HG02840 (cell line): ENCODE data around the gene DBF4.
"Not testable (repeated sequence)": the region's sequence is repeated elsewhere in the genome, so short reads cannot be mapped to it uniquely, and the experiment has no call there.

Source experiments
- ATAC-seq: cut with Tn5 transposase; IDR thresholded peaks from one replicate; pipeline ENCODE4 v1.9.1; 2021; ENCODE audit warnings: mild to moderate bottlenecking, moderate library complexity, moderate number of reproducible peaks; ENCODE audit not compliant: unreplicated experiment, low FRiP score

DBF4 gene

DNA sequence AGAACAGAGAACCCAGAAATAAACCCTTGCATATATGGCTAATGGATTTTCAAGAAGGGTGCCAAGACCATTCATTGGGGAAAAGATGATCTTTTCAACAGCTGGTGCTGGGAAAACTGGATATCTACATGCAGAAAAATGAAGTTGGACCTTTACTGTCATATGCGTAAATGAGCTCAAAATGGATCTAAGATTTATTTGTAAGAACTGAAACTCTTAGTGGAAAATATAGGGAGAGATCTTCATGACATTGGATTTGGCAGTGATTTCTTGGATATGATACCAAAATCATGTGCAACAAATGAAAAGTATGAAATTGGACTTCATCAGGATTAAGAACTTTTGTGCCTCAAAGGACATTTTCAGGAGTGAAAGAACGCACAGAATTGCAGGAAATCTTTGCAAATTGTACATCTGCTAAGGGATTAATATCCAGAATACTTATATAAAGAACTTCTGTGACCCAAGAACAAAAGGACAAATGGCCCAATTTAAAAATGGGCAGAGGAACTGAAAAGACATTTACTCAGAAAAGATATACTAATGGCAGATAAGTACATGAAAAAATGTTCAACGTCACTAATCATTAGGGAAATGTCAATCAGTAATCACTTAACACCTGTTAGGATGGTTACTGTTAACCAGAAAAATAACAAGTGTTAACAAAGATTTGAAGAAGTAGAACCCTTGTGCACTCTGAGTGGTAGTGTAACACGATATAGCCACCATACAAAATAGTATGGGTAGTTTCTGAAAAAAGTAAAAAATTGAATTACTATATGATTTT, 6.1 kb downstream of the DBF4 start:
- ATAC-seq, result no peak

DNA sequence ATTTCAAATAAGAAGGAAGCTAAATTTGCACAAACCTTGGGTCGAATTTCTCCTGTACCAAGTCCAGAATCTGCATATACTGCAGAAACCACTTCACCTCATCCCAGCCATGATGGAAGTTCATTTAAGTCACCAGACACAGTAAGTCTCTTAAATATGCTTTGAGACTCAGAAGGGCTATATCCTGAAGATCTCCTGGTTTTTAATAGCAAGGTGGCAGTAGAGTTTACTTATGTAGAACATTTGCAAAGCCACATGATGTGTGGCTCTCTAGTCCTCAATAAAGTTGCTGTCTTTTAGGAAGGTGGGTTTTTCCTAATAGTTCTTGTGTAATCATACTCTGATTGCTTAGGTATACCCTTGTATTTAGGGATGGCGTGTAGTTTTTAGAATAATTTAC, 8.7 kb downstream of the DBF4 start:
- ATAC-seq, result no peak

DNA sequence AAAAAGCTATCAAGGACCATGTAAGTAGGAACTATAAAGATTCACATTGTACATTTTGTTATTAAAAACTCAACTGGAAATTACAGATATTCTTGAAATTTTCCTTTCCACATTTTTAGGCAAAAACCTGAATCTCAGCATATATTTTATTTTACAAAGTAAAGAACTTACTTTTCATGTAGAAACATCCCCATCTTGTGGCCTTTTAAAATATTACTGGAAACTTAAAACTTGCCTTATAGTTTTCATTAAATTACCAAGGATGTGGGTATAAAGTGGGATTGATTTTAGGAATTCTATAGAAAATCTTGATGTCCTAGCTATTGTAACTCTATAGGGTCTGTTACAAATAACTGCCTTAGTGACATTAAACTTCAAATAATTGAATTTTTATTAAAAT, 10.6 kb downstream of the DBF4 start:
- no peak for ATAC-seq

DNA sequence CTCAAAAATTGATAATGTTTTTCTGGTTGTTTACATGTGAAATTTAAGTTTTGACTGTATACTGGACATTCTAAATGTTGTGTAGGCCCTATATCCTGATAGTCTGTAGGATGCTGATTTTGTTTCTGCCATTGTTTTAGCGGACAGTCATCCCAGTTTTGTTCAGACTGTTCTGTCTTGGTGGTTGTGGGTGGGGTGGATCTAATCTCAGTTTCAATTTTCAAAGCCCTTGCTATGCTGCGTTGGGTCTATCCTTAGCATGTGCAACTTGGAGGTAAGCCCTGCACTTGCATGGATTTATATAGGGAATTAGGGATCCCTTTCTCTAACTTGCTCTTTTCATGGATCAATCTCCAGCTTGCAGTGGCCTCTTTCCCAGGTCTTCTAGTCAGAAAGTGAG, 19.1 kb downstream of the DBF4 start:
- ATAC-seq, result no peak

DNA sequence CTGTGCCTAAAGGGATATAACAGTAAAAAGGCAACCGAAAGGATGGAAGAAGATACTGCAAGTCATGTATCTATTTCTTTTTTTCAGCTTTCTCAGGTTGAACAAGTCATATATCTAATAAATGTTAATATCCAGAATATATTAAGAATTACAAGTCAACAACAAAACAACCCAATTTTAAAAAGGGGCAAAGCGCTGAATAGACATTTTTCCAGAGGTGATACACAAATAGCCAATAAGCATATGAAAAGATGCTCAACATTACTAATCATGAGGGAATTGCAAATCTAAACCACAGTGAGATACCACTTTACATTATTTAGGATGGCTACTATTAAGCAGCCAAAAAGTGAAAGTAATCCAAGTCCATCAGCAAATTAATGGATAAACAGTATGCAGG, 23.0 kb downstream of the DBF4 start:
- no peak for ATAC-seq

DNA sequence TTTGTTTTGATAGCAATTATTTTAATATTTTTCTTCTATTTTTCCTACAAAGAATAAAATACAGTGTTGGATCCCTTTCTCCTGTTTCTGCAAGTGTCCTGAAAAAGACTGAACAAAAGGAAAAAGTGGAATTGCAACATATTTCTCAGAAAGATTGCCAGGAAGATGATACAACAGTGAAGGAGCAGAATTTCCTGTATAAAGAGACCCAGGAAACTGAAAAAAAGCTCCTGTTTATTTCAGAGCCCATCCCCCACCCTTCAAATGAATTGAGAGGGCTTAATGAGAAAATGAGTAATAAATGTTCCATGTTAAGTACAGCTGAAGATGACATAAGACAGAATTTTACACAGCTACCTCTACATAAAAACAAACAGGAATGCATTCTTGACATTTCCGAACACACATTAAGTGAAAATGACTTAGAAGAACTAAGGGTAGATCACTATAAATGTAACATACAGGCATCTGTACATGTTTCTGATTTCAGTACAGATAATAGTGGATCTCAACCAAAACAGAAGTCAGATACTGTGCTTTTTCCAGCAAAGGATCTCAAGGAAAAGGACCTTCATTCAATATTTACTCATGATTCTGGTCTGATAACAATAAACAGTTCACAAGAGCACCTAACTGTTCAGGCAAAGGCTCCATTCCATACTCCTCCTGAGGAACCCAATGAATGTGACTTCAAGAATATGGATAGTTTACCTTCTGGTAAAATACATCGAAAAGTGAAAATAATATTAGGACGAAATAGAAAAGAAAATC, 31.0 kb downstream of the DBF4 start:
- ATAC-seq, result not testable (repeated sequence)

DNA sequence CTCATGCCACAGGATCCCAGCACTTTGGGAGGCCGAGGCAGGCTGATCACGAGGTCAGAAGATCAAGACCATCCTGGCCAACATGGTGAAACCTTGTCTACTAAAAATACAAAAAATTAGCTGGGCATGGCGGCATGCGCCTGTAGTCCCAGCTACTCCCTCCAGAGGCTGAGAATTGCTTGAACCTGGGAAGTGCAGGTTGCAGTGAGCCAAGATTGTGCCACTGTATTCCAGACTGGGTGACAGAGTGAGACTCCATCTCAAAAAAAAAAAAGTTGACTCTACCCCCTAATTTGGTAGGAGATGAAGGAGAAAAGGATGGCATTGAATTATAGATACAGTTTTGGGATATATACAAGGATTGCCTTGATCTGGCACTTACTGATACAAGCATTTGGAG, 32.5 kb downstream of the DBF4 start:
- ATAC-seq, result not testable (repeated sequence)

DNA sequence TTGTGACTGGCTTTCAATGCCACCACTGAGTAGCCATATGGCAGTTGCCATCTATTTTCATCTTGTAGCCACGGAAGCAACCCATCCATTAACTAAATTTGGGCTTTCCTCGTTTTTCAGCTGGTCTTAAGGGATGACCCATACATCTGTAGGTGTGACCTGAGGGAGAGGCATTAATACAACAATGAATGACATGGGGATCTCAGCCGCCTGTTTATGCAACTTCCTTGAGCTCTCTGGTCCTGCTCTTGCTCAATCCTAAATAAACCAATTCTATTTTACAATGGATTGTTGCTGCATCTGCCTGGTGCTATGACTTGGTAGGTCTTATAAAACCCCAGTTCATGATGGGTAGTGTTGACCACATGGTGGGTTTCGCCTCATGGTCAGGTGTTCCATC, 35.8 kb downstream of the DBF4 start:
- ATAC-seq, result no peak

DNA sequence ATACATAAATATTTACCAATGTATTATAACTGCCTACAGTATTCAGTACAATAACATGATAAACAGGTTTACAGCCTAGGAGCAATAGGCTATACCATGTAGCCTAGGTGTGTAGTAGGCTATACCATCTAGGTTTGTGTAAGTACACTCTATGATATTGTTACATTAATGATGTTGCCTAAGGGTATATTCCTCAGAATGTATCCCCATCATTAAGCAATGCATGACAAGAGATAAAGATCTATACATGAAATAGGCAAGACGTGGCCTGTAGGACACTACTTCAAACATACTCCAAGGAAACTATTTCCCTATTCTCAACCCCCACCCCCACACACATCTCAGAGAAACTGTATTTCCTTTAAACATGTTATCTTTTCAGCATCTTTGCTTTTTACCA, 42.4 kb downstream of the DBF4 start:
- ATAC-seq, result no peak

DNA sequence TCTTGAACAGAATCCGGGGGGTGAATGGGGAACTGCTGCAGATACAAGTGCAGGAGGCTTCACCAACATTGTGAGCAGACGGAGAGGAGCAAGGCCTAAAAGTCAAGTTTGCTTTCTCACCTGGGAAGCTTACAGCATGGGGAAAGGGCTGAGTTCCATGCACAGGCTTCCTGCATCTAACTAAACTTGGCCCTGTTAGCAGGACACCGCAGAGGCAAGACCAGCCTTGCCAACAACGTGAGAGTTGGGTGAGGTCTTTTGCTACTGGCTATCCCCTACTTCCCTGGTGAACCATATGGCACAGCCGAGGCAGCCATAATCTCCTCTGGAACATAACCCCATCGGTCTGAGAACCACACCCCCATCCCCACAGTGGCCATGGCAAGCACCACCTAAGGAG, 43.6 kb downstream of the DBF4 start:
- ATAC-seq, result no peak

DNA sequence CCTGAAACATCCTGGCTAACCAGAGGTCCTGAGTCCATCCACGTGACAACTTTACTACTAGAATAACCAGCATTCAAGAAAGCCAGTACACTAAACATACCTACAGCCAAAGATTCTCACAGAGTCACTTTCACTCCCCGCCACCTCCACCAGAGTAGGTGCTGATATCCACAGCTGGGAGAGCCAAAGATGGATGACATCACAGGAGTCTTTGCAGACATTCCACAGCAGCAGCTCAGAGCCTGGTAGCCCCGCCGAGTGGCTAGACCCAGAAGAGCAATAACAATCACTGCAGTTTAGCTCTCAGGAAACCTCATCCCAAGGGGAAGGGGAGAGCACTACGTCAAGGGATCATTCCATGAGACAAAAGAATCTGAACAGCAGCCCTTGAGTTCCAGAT, 44.3 kb downstream of the DBF4 start:
- ATAC-seq, result no peak

DNA sequence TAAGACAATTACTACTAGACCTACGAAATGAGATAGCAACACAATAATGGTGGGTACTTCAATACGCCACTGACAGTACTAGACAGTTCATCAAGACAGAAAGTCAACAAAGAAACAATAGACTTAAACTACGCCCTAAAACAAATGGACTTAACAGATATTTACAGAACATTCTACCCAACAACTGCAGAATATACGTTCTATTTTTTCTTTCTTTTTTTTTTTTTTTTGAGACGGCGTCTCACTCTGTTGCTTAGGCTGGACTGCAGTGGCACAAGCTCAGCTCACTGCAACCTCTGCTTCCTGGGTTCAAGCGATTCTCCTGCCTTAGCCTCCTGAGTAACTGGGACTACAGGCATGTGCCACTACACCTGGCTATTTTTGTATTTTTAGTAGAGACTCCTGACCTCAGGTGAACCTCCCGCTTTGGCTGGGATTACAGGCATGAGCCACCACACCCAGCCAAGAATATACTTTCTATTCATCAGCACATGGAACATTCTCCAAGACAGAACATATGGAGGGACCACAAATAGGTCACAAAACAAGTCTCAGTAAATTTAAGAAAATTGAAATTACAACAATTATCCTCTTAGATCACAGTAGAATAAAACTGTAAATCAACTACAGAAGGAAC, 46.6 kb downstream of the DBF4 start:
- not testable (repeated sequence) for ATAC-seq

DNA sequence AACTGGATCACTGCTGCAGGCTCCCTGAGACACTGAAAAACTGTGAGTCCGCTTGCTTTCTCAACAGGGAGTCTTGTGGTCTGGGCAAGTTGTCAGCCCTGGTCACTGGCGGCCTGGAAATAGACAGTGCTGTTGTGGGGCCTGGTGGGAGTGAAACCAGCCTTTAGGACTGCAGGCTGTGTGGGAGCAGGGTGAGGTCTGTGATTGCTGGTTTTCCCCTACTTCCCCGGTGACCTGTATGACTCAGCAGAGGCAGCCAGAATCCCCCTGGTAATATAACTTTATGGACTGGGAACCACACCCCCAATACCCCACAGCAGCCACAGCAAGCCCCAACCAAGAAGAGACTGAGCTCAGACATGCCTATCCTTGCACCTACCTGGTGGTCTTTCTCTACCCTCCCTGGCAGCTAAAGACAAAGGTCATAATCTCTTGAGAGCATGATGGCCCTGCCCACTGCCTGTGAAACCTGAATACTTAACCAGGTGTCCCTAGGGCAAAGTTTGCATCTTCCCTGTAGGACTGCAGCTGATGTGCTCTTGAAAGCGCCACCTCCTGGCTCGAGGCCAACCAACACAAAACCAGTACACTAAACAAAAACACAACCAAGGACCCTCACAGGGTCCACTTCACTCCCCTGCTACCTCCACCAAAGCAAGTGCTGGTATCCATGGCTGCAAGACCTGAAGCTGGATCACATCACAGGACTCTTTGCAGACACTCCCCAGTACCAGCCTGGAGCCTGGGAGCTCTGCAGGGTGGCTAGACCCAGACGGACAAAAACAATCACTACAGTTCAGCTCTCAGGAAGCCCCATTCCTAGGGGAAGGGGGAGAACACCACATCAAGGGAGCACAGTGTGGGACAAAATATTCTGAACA, 50.5 kb downstream of the DBF4 start:
- ATAC-seq, result peak; percentile 96

DNA sequence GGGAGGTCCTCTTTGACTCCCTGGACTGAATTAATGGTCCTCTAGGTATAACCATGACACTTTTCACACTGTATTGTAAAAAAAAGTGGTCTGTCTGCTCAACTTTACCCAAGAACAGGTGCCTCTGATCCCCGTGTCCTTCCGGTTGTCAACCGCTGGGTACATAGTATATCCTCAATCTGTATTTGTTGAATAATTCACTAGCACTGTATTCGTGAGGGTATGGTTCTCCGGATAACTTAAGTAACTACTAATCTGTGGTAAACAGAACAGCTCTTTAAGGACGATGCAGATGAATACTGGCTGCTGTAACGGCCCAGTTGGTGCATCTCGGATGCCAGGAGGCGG, 57.3 kb downstream of the DBF4 start:
- ATAC-seq, result peak; percentile 21

DNA sequence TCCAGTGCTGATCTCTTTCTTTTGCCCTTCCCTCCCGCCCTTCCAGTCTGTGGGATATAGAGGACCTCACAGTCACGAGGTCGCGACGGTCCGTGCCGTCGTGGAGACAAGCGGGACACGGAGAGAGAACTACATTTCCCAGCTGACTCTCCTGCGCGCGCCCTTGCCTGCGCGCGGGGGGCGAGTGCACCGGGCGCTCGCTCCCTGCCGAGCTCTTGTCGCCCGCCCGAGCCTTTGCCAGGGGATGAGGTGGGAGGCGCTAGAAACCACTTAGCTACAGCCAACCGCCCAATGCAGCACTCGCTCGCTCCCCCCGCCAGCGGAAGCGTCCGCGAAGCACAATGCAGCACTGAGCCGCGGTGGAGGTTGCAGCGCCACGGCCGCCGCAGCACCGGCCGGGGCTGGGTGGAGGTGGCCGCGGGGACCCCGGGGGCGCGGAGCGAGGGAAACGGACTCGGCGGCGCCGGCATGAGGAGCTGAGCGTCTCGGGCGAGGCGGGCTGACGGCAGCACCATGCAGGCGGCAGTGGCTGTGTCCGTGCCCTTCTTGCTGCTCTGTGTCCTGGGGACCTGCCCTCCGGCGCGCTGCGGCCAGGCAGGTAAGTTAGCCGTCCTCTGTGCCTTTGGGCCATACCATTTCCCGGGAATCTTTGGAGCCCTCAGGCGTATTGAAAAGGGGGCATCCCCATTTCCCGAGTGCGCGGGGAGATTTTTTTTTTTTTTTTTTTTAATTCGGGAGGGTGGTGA, 57.8 kb downstream of the DBF4 start, which contains the start of gene ADAM22:
ADAM22 (plus strand) TSS at position 299 of the 746 bp plus-strand sequence; CDS start at position 514, 215 bp downstream.
- peak; percentile 98 for ATAC-seq

DNA sequence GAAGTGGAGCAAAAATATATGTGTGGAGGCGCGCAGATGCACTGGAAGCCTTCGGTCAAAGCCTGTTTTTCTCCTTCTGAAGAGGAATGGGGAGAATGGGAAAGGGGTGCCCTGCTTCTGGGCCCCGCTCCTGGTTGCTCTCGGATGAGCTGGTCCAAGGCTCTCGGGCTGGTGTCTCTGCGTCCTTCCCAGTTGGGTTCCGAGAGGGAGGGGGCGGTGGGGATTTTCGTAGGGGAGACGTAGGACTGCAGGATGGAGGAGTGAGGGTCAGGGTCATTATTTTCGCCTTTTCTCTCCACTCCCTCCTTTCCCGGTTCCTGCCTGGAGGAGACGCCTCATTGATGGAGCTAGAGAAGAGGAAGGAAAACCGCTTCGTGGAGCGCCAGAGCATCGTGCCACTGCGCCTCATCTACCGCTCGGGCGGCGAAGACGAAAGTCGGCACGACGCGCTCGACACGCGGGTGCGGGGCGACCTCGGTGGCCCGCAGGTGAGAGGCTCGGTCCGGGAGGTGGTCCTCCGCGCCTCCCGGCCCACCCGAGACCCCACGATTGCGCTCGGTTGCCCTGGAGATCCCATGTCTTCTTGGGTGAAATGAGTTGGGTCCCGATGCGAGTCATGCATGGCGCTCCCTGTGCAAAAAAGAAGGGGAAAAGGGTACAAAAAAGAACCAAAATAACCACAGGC, 58.5 kb downstream of the DBF4 start:
- ATAC-seq, result peak; percentile 0

DNA sequence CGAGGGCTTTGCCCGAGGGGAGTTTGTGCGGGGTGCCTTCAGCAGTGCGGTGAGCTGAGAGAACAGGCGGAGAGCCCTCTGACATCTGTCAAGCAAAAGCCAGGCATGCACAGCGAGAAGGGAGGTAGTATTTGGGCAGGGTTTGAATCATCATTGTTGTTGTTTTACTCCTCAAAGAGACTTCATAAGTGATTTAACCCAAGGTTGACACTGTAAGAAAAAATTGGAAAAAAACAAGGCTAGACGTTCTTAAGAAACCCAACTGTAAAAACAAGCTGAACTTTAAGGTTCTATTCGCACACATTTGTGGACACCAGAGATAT, 59.1 kb downstream of the DBF4 start:
- ATAC-seq, result no peak

DNA sequence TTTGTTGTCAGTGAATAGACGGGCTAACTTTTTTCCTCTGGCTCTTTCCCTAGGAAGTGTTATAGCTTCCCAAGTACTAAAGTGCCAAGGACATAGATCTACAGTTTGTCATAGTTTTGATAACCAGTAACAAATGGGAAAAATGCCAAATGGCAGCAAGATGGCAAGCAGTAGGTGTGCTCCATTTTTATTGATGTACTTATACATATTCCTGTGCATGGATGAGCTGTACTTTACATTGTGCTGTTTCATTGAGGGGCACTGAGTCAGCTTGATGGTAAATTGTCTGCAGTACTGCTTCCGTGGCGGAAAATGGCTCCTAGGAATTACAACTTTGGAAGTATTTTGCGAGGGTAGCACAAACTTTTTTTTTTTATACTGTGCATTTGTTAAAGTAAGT, 64.8 kb downstream of the DBF4 start:
- no peak for ATAC-seq

DNA sequence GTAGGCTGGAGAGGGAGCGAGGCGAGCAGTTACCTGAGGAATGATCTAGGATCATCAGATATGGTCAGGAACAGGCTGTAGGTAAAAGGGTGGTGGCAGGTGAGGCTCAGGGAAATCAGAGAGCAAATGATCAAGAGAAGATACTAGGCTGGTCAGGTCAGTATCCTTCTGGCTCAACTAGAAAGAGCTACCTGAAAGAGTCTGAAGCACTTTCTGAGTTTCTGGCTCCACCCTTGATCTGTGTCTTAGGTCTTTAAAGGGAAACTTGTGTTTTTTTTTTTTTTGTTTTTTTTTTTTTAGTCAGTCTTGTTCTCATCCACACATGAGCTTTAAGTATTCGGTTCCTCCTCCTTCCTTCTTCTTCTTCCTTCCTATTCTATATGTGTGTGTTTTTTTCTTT, 68.3 kb downstream of the DBF4 start:
- no peak for ATAC-seq
